Measurements from ENCODE around the gene PRKCZ. TPM values are rescaled to one million over a fixed set of nuclear protein-coding genes. Genes with fewer than 3 reads are reported as not detected.

Gene PRKCZ
- total and polyA plus RNA-seq, 2 of the 4 experiments (the other 2 are of a cell fraction): 2.0 to 3.5 TPM

- no peak overlapping the region for H3K14ac ChIP-seq (replicated peaks; ENCODE audit: low read depth, low read length)
- in situ Hi-C loops (cut with MboI; ENCODE audit: low sequenced_read_pairs) (no loop called here), intact Hi-C loops (cut with micrococcal nuclease) (no loop called here), dilution Hi-C loops (cut with HindIII; ENCODE audit: low sequenced_read_pairs, unreplicated experiment) (no loop called here)
- H3K23ac ChIP-seq (ENCODE audit: low read depth, low read length): no peak overlapping the region
- no peak for TF ChIP-seq MAFK (IDR thresholded peaks at IDR 0.05; ENCODE audit: low read depth, low read length)
- TF ChIP-seq, protein P1, sequence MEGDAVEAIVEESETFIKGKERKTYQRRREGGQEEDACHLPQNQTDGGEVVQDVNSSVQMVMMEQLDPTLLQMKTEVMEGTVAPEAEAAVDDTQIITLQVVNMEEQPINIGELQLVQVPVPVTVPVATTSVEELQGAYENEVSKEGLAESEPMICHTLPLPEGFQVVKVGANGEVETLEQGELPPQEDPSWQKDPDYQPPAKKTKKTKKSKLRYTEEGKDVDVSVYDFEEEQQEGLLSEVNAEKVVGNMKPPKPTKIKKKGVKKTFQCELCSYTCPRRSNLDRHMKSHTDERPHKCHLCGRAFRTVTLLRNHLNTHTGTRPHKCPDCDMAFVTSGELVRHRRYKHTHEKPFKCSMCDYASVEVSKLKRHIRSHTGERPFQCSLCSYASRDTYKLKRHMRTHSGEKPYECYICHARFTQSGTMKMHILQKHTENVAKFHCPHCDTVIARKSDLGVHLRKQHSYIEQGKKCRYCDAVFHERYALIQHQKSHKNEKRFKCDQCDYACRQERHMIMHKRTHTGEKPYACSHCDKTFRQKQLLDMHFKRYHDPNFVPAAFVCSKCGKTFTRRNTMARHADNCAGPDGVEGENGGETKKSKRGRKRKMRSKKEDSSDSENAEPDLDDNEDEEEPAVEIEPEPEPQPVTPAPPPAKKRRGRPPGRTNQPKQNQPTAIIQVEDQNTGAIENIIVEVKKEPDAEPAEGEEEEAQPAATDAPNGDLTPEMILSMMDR (conservative IDR thresholded peaks at IDR 0.05; ENCODE audit: low read depth, low read length): no peak
- TF ChIP-seq NFE2L2 (IDR thresholded peaks at IDR 0.05; ENCODE audit: low read depth, low read length): no peak
- TF ChIP-seq RAD21 (IDR thresholded peaks at IDR 0.05; ENCODE audit: low read length): no peak
- TF ChIP-seq MAZ (IDR thresholded peaks at IDR 0.05; ENCODE audit: borderline replicate concordance, low read depth, low read length): no peak
- TF ChIP-seq BHLHE40 (IDR thresholded peaks at IDR 0.05; ENCODE audit: low read depth, low read length): no peak
- TF ChIP-seq SMC3 (IDR thresholded peaks at IDR 0.05; ENCODE audit: low read depth, low read length): no peak
- TF ChIP-seq MXI1 (IDR thresholded peaks at IDR 0.05; ENCODE audit: borderline replicate concordance, low read depth, low read length): no peak
- TF ChIP-seq FOS (IDR thresholded peaks at IDR 0.05; ENCODE audit: low read depth, low read length): no peak
- TF ChIP-seq, protein P2, sequence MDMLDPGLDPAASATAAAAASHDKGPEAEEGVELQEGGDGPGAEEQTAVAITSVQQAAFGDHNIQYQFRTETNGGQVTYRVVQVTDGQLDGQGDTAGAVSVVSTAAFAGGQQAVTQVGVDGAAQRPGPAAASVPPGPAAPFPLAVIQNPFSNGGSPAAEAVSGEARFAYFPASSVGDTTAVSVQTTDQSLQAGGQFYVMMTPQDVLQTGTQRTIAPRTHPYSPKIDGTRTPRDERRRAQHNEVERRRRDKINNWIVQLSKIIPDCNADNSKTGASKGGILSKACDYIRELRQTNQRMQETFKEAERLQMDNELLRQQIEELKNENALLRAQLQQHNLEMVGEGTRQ (IDR thresholded peaks at IDR 0.05; ENCODE audit: low read depth, low read length): no peak
- H3K56ac ChIP-seq (ENCODE audit: extremely low read depth, insufficient read depth, low read length): no peak overlapping the region
- H3K79me1 ChIP-seq (ENCODE audit: low read depth in 1 of 2, low read length in 2 of 2): no peaks in the 10 kb centered on the region
- H4K8ac ChIP-seq (ENCODE audit: low read depth in 2 of 2, low read length in 2 of 2): no peak overlapping the region
- ATAC-seq (ENCODE audit: low read depth) (no peak), DNase-seq (no peak)
- no peaks in the 10 kb centered on the region for H3K36me3 ChIP-seq (ENCODE audit: control insufficient read depth, insufficient read depth, low read length)
- H4K5ac ChIP-seq (ENCODE audit: low read depth, low read length): no peak overlapping the region
- no peak overlapping the region for H3K4me3 ChIP-seq (ENCODE audit: insufficient read depth, low read depth, low read length)
- H3K27ac ChIP-seq (ENCODE audit: insufficient read depth, low read length): no peak overlapping the region
- H2AFZ ChIP-seq (replicated peaks; ENCODE audit: low read length, poor library complexity): no peak overlapping the region
- no peak overlapping the region for H2AK5ac ChIP-seq (ENCODE audit: low read depth, low read length)
- no peak overlapping the region for H3K18ac ChIP-seq (ENCODE audit: low read depth, low read length)
- H2BK15ac ChIP-seq (ENCODE audit: low read depth, low read length): no peak overlapping the region
- POLR2A ChIA-PET (ENCODE audit: unreplicated experiment): no interaction called here
- no peak overlapping the region for H2BK5ac ChIP-seq (ENCODE audit: low read depth, low read length, poor library complexity, severe bottlenecking)
- BruUV-seq (replicated peaks): no TSS peak
- H3K4me2 ChIP-seq (ENCODE audit: low read depth, low read length): no peak overlapping the region
- no peak overlapping the region for H4K91ac ChIP-seq (ENCODE audit: insufficient read depth, low read depth, low read length)
- H3K27me3 ChIP-seq (ENCODE audit: control insufficient read depth, insufficient read depth, low read length): peaks cover 55% of the 10 kb centered on the region
- no peak overlapping the region for H3K4ac ChIP-seq (ENCODE audit: low read depth, low read length)
- CTCF ChIA-PET: no interaction called here
- WGBS, 2 experiments (ENCODE audit: extremely low coverage in 2 of 2, insufficient read length in 1 of 2): 77% methylated on average over 11 of the region's 15 CpGs; no CpG with 5 or more reads in 1 of the 2 experiments
- no peaks in the 10 kb centered on the region for H4K20me1 ChIP-seq (ENCODE audit: insufficient read depth, low read length)
- H2BK120ac ChIP-seq (ENCODE audit: low read depth, low read length): no peak overlapping the region
- H2AK9ac ChIP-seq (replicated peaks; ENCODE audit: low read depth, low read length, poor library complexity): no peak overlapping the region
- no peaks in the 10 kb centered on the region for H3K9me1 ChIP-seq (ENCODE audit: insufficient read depth, low read length)
- H2BK20ac ChIP-seq (ENCODE audit: low read depth, low read length): no peak overlapping the region
- H3K9ac ChIP-seq (ENCODE audit: low read depth, low read length): no peak overlapping the region
- peaks cover 5% of the 10 kb centered on the region; the same call in 1 of the 2 replicates for H3K9me3 ChIP-seq (ENCODE audit: control insufficient read depth, insufficient read depth, low read length)
- H3K4me1 ChIP-seq (ENCODE audit: control insufficient read depth, insufficient read depth, low read length): no peaks in the 10 kb centered on the region
Observed at GRCh38 chr1:2036287-2036686, 13.9 kb upstream of the PRKCZ start.
